Fibroblast of pulmonary artery (primary cell): Measurements from ENCODE around the gene IFT43.

Experiments used
- DNase-seq: peaks from one replicate; pipeline ENCODE4 v3.0.0-alpha.2; 2010; ENCODE audit warnings: low read depth
- H3K4me3 ChIP-seq: replicated peaks from 2 replicates; pipeline ENCODE4 v1.5.1; 2011; ENCODE audit warnings: low read depth, mild to moderate bottlenecking, control low read depth, low read length, moderate library complexity
- CTCF ChIP-seq: IDR thresholded peaks from 2 replicates; pipeline ENCODE4 v1.5.1; 2011; ENCODE audit warnings: mild to moderate bottlenecking, control low read depth, low read length, inconsistent platforms; ENCODE audit errors: missing control alignments

IFT43 gene

GRCh38 chr14:75979071-75979571 is 6.4 kb upstream of the IFT43 start:
- H3K4me3 ChIP-seq, result peak overlapping the region; percentile 65
- peak; percentile 76 for TF ChIP-seq CTCF
- DNase-seq, result peak; percentile 59

- TF ChIP-seq CTCF, result no peak
- H3K4me3 ChIP-seq, result peak overlapping the region; percentile 65
- no peak for DNase-seq
Measured at GRCh38 chr14:75979648-75980565, 5.7 kb upstream of the IFT43 start.

GRCh38 chr14:75980856-75981255 is 4.7 kb upstream of the IFT43 start:
- H3K4me3 ChIP-seq, result peak overlapping the region; percentile 65
- TF ChIP-seq CTCF, result no peak
- DNase-seq, result no peak

GRCh38 chr14:75981426-75982265 is 3.9 kb upstream of the IFT43 start, which contains the start of gene TGFB3:
Gene TGFB3 (minus strand): TSS chr14:75981995. CDS start chr14:75980893, 1,102 bp downstream.
- H3K4me3 ChIP-seq, result peak within 1 kb of the TSS; percentile 65
- no peak for TF ChIP-seq CTCF
- DNase-seq, result peak; percentile 94

GRCh38 chr14:75982266-75983018 is 3.1 kb upstream of the IFT43 start:
- peak overlapping the region; percentile 65 for H3K4me3 ChIP-seq
- DNase-seq, result peak; percentile 84
- peak; percentile 53 for TF ChIP-seq CTCF

- peak overlapping the region; percentile 65 for H3K4me3 ChIP-seq
- DNase-seq, result no peak
- no peak for TF ChIP-seq CTCF
Measured at GRCh38 chr14:75983019-75983358, 2.6 kb upstream of the IFT43 start.
